ENCODE measurements around the gene ORM2. TPM values are rescaled to one million over a fixed set of nuclear protein-coding genes. Genes with fewer than 3 reads are reported as not detected.

ORM2 gene
- total RNA-seq, 4 donors from 2014 or later = 6.3 to 15.6 TPM; not detected in 2

DNA sequence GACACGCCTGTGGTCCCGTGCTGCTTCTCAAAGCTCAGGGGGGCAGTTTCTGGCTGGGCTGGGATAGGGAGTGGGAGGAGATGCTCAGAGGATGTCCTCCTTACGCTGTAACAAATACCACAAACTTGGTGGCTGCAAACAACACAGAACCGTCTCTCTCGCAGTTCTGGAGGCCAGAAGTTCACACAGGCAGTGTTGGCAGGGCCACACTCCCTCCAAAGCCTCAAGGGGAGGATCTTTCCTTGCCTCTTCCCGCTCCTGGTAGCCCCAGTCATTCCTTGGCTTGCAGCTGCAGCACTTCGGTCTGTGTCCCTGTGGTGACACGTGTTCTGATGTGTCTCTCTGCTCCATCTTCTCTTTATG is 17.2 kb upstream of the ORM2 start:
- TF ChIP-seq, protein P1, sequence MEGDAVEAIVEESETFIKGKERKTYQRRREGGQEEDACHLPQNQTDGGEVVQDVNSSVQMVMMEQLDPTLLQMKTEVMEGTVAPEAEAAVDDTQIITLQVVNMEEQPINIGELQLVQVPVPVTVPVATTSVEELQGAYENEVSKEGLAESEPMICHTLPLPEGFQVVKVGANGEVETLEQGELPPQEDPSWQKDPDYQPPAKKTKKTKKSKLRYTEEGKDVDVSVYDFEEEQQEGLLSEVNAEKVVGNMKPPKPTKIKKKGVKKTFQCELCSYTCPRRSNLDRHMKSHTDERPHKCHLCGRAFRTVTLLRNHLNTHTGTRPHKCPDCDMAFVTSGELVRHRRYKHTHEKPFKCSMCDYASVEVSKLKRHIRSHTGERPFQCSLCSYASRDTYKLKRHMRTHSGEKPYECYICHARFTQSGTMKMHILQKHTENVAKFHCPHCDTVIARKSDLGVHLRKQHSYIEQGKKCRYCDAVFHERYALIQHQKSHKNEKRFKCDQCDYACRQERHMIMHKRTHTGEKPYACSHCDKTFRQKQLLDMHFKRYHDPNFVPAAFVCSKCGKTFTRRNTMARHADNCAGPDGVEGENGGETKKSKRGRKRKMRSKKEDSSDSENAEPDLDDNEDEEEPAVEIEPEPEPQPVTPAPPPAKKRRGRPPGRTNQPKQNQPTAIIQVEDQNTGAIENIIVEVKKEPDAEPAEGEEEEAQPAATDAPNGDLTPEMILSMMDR (IDR thresholded peaks at IDR 0.05 in 4 of 5, conservative IDR thresholded peaks at IDR 0.05 in 1 of 5) = no peak
- TF ChIP-seq POLR2A (IDR thresholded peaks at IDR 0.05) = no peak
- Histone ChIP-seq H3K27me3 (no peaks in the 10 kb centered on the region), H3K4me1 (no peaks in the 10 kb centered on the region), H3K27ac (no peak overlapping the region), H3K9me3 (no peaks in the 10 kb centered on the region), H3K36me3 (no peaks in the 10 kb centered on the region), H3K4me3 (no peak overlapping the region)
- intact Hi-C loops (cut with DNase I; ENCODE audit: low total_unique reads) (no loop called here), in situ Hi-C loops (cut with MboI; ENCODE audit: low sequenced_read_pairs in 4 of 4) (no loop called here)
- DNase-seq (no peak), ATAC-seq (no peak)

DNA sequence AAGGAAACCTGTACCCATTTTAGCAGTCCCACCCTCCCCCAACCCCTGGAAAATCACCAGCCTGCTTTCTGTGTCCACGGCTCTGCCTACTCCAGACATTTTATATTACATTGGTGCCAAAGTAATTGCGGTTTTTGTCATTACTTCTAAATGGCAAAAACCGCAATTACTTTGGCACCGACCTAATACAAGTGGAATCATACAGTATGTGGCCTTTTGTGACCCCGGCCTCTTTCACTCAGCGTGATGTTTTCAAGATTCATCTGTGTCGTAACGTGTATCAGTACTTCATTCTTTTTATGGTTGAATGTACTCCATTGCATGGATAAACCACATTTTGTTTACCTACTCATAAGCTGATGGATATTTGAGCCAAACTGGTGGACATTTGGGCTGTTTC is 16.5 kb upstream of the ORM2 start:
- TF ChIP-seq, protein P1 (IDR thresholded peaks at IDR 0.05 in 4 of 5, conservative IDR thresholded peaks at IDR 0.05 in 1 of 5) = no peak
- no peak for TF ChIP-seq POLR2A (IDR thresholded peaks at IDR 0.05)
- intact Hi-C loops (cut with DNase I; ENCODE audit: low total_unique reads) (no loop called here), in situ Hi-C loops (cut with MboI; ENCODE audit: low sequenced_read_pairs in 4 of 4) (no loop called here)
- H3K4me1 ChIP-seq = no peaks in the 10 kb centered on the region
- DNase-seq = no peak
- no peak overlapping the region for H3K27ac ChIP-seq
- no peaks in the 10 kb centered on the region for H3K36me3 ChIP-seq
- no peaks in the 10 kb centered on the region for H3K9me3 ChIP-seq
- no peak for ATAC-seq
- H3K27me3 ChIP-seq = no peaks in the 10 kb centered on the region
- H3K4me3 ChIP-seq = no peak overlapping the region

DNA sequence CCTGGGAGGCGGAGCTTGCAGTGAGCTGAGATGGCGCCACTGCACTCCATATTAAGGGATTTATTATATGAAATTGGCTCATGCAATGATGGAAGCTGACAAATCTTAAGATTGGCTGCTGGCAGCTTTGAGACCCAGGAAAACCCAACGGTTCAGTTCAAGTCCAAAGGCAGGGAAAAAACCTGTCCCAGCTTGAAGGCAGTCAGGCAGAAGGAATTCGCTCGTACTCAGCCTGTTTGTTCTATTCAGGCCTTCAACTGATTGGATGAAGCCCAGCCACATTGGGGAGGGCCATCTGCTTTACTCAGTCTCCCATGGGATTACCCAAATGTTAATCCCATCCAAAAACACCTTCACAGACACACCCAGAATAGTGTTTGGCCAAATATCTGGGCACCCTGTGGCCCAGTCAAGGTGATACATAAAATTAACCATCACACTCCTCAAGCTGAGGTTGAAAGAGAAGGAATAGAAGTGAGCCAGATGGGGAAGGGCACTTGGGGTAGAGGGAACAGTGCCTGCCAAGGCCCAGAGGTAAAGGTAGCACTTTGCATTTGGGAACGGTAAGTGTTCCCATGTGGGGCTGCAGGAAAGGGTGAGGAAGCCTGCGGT is 15.3 kb upstream of the ORM2 start:
- H3K4me1 ChIP-seq = no peaks in the 10 kb centered on the region
- no peaks in the 10 kb centered on the region for H3K9me3 ChIP-seq
- in situ Hi-C loops (cut with MboI; ENCODE audit: low sequenced_read_pairs in 4 of 4) (no loop called here), intact Hi-C loops (cut with DNase I; ENCODE audit: low total_unique reads) (no loop called here)
- DNase-seq (no peak), ATAC-seq (no peak)
- TF ChIP-seq POLR2A (IDR thresholded peaks at IDR 0.05) = no peak
- TF ChIP-seq, protein P1 (IDR thresholded peaks at IDR 0.05 in 4 of 5, conservative IDR thresholded peaks at IDR 0.05 in 1 of 5) = no peak
- H3K27me3 ChIP-seq = no peaks in the 10 kb centered on the region
- H3K36me3 ChIP-seq = no peaks in the 10 kb centered on the region
- H3K27ac ChIP-seq = no peak overlapping the region
- no peak overlapping the region for H3K4me3 ChIP-seq

DNA sequence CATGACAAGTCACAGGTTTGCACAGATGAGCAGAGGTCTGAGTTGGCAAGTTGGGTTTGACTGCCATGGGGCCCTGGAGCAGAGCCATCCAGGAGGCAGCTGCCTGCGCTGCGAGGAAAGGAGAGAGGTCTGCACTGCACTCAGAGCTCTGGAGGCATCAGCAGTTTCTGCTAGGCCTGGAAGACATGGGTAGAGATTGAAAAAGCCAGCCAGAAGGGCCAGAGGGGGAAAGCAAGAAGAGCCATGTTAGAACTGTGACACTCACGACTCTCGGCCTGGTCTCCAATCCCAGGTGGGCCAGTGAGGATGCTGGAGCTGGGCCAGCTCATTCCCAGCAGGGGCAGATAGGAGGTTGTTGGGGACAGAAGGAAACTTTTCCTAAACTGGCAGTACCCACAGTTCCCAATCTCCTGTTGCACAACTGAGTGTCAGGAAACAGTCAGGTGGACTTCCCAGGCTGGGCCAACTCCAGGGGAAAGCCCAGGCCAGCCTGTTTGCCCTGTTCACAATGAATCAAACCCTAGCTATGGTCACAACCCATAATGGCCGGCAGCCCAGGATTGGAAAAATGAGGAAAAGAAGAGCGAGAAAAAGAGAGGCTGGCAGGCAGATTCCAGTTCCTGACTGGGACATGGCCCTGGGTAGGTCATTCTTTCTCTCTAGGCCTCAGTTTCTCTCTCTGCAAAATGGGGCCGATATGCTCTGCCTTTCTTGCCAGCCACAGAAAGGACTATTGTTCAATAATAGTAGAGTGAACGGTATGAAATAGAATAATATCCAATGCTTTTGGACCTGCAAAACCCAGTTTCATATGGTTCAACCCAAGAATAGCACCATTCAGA is 14.6 kb upstream of the ORM2 start:
- Histone ChIP-seq H3K27me3 (no peaks in the 10 kb centered on the region), H3K36me3 (no peaks in the 10 kb centered on the region), H3K27ac (no peak overlapping the region), H3K4me1 (no peaks in the 10 kb centered on the region), H3K9me3 (no peaks in the 10 kb centered on the region), H3K4me3 (no peak overlapping the region)
- in situ Hi-C loops (cut with MboI; ENCODE audit: low sequenced_read_pairs in 4 of 4) = no loop called here
- TF ChIP-seq POLR2A (IDR thresholded peaks at IDR 0.05) = no peak
- TF ChIP-seq, protein P1 (IDR thresholded peaks at IDR 0.05 in 4 of 5, conservative IDR thresholded peaks at IDR 0.05 in 1 of 5) = no peak
- intact Hi-C loops (cut with DNase I; ENCODE audit: low total_unique reads) = no loop called here
- DNase-seq (no peak), ATAC-seq (no peak)
